PC-3 (cell line): ENCODE results near the gene AP3S2.

Source experiments
- EZH2 ChIP-seq: fragments of 300-600 bp; sonication (generic); IDR thresholded peaks from one replicate; pipeline ENCODE4 v1.6.1; 2017; ENCODE audit warnings: antibody characterized with exemption, mild to moderate bottlenecking, low read length; ENCODE audit not compliant: unreplicated experiment
- TF ChIP-seq, protein P1 (sequence below): fragments of 300-600 bp; sonication (generic); conservative IDR thresholded peaks from 2 replicates; pipeline ENCODE4 v1.5.1; 2017; ENCODE audit warnings: antibody characterized with exemption, low read depth, mild to moderate bottlenecking, low read length

- no peak for TF ChIP-seq EZH2
- TF ChIP-seq, protein P1, sequence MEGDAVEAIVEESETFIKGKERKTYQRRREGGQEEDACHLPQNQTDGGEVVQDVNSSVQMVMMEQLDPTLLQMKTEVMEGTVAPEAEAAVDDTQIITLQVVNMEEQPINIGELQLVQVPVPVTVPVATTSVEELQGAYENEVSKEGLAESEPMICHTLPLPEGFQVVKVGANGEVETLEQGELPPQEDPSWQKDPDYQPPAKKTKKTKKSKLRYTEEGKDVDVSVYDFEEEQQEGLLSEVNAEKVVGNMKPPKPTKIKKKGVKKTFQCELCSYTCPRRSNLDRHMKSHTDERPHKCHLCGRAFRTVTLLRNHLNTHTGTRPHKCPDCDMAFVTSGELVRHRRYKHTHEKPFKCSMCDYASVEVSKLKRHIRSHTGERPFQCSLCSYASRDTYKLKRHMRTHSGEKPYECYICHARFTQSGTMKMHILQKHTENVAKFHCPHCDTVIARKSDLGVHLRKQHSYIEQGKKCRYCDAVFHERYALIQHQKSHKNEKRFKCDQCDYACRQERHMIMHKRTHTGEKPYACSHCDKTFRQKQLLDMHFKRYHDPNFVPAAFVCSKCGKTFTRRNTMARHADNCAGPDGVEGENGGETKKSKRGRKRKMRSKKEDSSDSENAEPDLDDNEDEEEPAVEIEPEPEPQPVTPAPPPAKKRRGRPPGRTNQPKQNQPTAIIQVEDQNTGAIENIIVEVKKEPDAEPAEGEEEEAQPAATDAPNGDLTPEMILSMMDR, result no peak
Measured at GRCh38 chr15:89860431-89860830, 33.4 kb downstream of the AP3S2 start.
